HepG2 (cell line): ENCODE measurements around the gene ARHGAP35. TPM values are rescaled to one million over a fixed set of nuclear protein-coding genes. Genes with fewer than 3 reads are reported as not detected.

ENCODE experiments used
- CEBPG ChIP-seq: IDR thresholded peaks from 2 replicates; pipeline ENCODE4 v1.6.1; 2016
- CREM ChIP-seq, 2 experiments: sonication (generic) in 1 of 2; formaldehyde crosslinking in 1 of 2; IDR thresholded peaks; 2 replicates each; pipeline versions ENCODE4 v1.4.0 to v1.6.1; 2016 to 2020; ENCODE audit warnings: antibody characterized with exemption in 1 of 2, mild to moderate bottlenecking in 1 of 2, missing genetic modification reagents in 1 of 2
- EED ChIP-seq: sonication (generic); formaldehyde crosslinking; IDR thresholded peaks from 2 replicates; pipeline ENCODE4 v1.5.0; 2020; ENCODE audit warnings: mild to moderate bottlenecking, missing genetic modification reagents
- GABPA ChIP-seq, 2 experiments: IDR thresholded peaks; 2 replicates each; pipeline ENCODE4 v1.6.1; 2011 to 2016; ENCODE audit warnings: low read depth in 2 of 2, low read length in 1 of 2, missing biosample characterization in 1 of 2, missing genetic modification characterization in 1 of 2
- HHEX ChIP-seq: IDR thresholded peaks from 2 replicates; pipeline ENCODE4 v1.6.1; 2016; ENCODE audit warnings: control low read depth
- HNRNPK ChIP-seq: fragments of 200-400 bp; formaldehyde crosslinking; IDR thresholded peaks from 2 replicates; pipeline ENCODE4 v1.6.1; 2018; ENCODE audit warnings: low read length, low read depth, moderate library complexity, mild to moderate bottlenecking; ENCODE audit not compliant: poor library complexity, severe bottlenecking
- MTF2 ChIP-seq: sonication (generic); formaldehyde crosslinking; IDR thresholded peaks from 2 replicates; pipeline ENCODE4 v1.5.0; 2020; ENCODE audit warnings: missing genetic modification reagents, borderline replicate concordance
- PPARG ChIP-seq: conservative IDR thresholded peaks from 2 replicates; pipeline ENCODE4 v1.6.1; 2016; ENCODE audit warnings: missing biosample characterization, missing genetic modification reagents
- RFXAP ChIP-seq: sonication (generic); formaldehyde crosslinking; IDR thresholded peaks from 2 replicates; pipeline ENCODE4 v1.4.0; 2020; ENCODE audit warnings: missing genetic modification reagents, borderline replicate concordance
- SPEN ChIP-seq: sonication (generic); formaldehyde crosslinking; IDR thresholded peaks from 2 replicates; pipeline ENCODE4 v1.5.1; 2020; ENCODE audit warnings: low read depth, mild to moderate bottlenecking, missing genetic modification reagents
- TARDBP ChIP-seq: sonication (generic); formaldehyde crosslinking; IDR thresholded peaks from 2 replicates; pipeline ENCODE4 v1.8.0; 2022; ENCODE audit warnings: mild to moderate bottlenecking, missing genetic modification reagents
- ZBTB7B ChIP-seq: sonication (generic); formaldehyde crosslinking; IDR thresholded peaks from 2 replicates; pipeline ENCODE4 v1.4.0; 2020; ENCODE audit warnings: missing genetic modification reagents
- ZC3H4 ChIP-seq: sonication (generic); formaldehyde crosslinking; IDR thresholded peaks from 2 replicates; pipeline ENCODE4 v1.4.0; 2020; ENCODE audit warnings: missing genetic modification reagents, borderline replicate concordance
- ZNF564 ChIP-seq: sonication (generic); formaldehyde crosslinking; IDR thresholded peaks from 2 replicates; pipeline ENCODE4 v1.8.1; 2023; ENCODE audit warnings: mild to moderate bottlenecking, missing genetic modification reagents
- ZNF567 ChIP-seq: sonication (generic); formaldehyde crosslinking; IDR thresholded peaks from 2 replicates; pipeline ENCODE4 v1.8.1; 2023; ENCODE audit warnings: mild to moderate bottlenecking, missing genetic modification reagents, borderline replicate concordance
- ZNF572 ChIP-seq: sonication (generic); formaldehyde crosslinking; IDR thresholded peaks from 2 replicates; pipeline ENCODE4 v1.5.1; 2020; ENCODE audit warnings: mild to moderate bottlenecking, missing genetic modification reagents
- ZNF672 ChIP-seq: sonication (generic); formaldehyde crosslinking; IDR thresholded peaks from 2 replicates; pipeline ENCODE4 v1.8.1; 2022; ENCODE audit warnings: missing genetic modification reagents
- polyA plus RNA-seq, 8 experiments: library from polyadenylated mRNA; depleted of rRNA in 3 of 8; stranded (reverse) in 7 of 8; unstranded in 1 of 8; fragments of >200 nt; fragmentation: Illumina TruSeq in 4 of 8; extraction: Trizol in 4 of 8; gene quantifications; 2 replicates each; pipeline versions ENCODE4 v1.2.1 to v1.2.3, GENCODE V29; 2011 to 2016; ENCODE audit warnings: low read depth in 4 of 8, missing spikeins in 1 of 8, mixed read lengths in 1 of 8; ENCODE audit not compliant: insufficient read depth in 1 of 8
- total RNA-seq, 5 experiments: library from RNA; depleted of rRNA; stranded (reverse); fragments of >200 nt; fragmentation: Illumina TruSeq; extraction: Trizol; gene quantifications; 2 replicates each; pipeline ENCODE4 v1.2.3, GENCODE V29; 2016; ENCODE audit warnings: low read depth in 1 of 5
- TF ChIP-seq, protein P1 (sequence below): sonication (generic); formaldehyde crosslinking; IDR thresholded peaks from 2 replicates; pipeline ENCODE4; 2020; ENCODE audit warnings: missing genetic modification reagents, mild to moderate bottlenecking, borderline replicate concordance
- TF ChIP-seq, protein P2 (sequence below): sonication (generic); formaldehyde crosslinking; IDR thresholded peaks from 2 replicates; pipeline ENCODE4 v1.5.0; 2020; ENCODE audit warnings: mild to moderate bottlenecking, missing genetic modification reagents, borderline replicate concordance
- TF ChIP-seq, protein P3 (sequence below): IDR thresholded peaks from 2 replicates; pipeline ENCODE4 v1.6.1; 2018; ENCODE audit warnings: missing genetic modification reagents, mild to moderate bottlenecking, missing compliant biosample characterization

ARHGAP35 gene
- total and polyA plus RNA-seq, 2 of the 13 experiments (the other 11 are each of a cell fraction or from before 2014, with no cell fraction given): 30.1 to 30.2 TPM

DNA sequence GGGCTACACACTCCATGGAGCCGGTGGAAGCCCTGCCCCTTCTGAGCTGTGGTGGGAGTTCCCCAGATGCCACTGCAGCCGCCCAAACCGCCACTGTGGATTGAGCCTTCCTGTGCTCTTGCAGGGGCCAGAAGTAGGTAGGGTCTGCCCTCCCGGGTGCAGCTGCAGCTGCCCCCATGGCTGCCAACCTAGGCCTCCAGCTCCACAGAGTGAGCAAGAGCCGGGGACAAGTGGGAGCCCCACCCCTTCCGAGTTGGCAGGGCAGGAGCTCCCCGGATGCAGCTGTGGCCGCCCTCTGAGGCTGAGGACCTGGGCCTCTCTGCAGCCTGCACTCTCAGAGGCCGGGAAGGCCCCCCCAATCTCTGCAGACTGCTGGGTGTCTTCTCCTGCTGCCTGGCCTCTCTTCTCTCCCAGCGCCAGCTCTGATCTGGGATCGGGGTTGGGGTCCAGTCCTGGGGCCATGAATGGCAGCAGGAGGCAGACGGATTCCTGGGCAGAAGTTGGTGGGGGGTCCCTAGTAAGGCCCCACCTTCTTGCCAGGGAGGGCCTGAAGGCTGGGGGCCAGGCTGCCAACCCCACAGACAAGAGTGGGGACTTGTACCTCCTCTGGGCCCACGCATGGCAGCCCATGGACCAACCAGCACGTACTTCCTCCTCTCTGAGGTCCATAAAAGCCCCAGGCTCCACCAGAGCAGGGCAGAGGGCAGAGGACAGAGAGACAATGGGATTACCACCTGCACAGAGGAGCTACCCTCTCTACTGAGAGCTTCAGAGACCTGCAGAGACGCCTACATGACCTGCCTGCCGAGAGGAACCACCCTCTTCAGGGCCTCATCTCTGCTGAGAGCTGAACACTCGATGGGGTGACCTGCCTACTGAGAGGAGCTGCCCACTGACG is 39.0 kb upstream of the ARHGAP35 start (continued):
- TF ChIP-seq, protein P1, sequence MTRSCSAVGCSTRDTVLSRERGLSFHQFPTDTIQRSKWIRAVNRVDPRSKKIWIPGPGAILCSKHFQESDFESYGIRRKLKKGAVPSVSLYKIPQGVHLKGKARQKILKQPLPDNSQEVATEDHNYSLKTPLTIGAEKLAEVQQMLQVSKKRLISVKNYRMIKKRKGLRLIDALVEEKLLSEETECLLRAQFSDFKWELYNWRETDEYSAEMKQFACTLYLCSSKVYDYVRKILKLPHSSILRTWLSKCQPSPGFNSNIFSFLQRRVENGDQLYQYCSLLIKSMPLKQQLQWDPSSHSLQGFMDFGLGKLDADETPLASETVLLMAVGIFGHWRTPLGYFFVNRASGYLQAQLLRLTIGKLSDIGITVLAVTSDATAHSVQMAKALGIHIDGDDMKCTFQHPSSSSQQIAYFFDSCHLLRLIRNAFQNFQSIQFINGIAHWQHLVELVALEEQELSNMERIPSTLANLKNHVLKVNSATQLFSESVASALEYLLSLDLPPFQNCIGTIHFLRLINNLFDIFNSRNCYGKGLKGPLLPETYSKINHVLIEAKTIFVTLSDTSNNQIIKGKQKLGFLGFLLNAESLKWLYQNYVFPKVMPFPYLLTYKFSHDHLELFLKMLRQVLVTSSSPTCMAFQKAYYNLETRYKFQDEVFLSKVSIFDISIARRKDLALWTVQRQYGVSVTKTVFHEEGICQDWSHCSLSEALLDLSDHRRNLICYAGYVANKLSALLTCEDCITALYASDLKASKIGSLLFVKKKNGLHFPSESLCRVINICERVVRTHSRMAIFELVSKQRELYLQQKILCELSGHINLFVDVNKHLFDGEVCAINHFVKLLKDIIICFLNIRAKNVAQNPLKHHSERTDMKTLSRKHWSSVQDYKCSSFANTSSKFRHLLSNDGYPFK: peak; percentile 70
- TF ChIP-seq MTF2 (CRISPR knock-in tag) (0 out of 2 replicates have a peak, but pooled peaks have one; percentile 20), CEBPG (CRISPR knock-in tag) (no peak), HNRNPK (no peak), RFXAP (CRISPR knock-in tag) (peak; percentile 14; the same call in 1 of the 2 replicates), ZBTB7B (CRISPR knock-in tag) (no peak), HHEX (no peak), ZNF572 (CRISPR knock-in tag) (no peak), EED (CRISPR knock-in tag) (0 out of 2 replicates have a peak, but pooled peaks have one; percentile 3), PPARG (CRISPR knock-in tag) (peak; percentile 45; the same call in 1 of the 2 replicates), ZNF672 (CRISPR knock-in tag) (no peak), TARDBP (CRISPR knock-in tag) (0 out of 2 replicates have a peak, but pooled peaks have one; percentile 41), ZNF567 (CRISPR knock-in tag) (0 out of 2 replicates have a peak, but pooled peaks have one; percentile 3), ZNF564 (peak; percentile 53; the same call in 1 of the 2 replicates), SPEN (peak; percentile 2; the same call in 1 of the 2 replicates), GABPA (IDR thresholded peaks at IDR 0.05; ENCODE audit: low read depth, low read length) (no peak), GABPA (CRISPR knock-in tag; IDR thresholded peaks at IDR 0.05; ENCODE audit: low read depth) (0 out of 2 replicates have a peak, but pooled peaks have one; percentile 20), ZC3H4 (CRISPR knock-in tag) (no peak), CREM (IDR thresholded peaks at IDR 0.05) (no peak), CREM (CRISPR knock-in tag; IDR thresholded peaks at IDR 0.05) (no peak)
- TF ChIP-seq, protein P2, sequence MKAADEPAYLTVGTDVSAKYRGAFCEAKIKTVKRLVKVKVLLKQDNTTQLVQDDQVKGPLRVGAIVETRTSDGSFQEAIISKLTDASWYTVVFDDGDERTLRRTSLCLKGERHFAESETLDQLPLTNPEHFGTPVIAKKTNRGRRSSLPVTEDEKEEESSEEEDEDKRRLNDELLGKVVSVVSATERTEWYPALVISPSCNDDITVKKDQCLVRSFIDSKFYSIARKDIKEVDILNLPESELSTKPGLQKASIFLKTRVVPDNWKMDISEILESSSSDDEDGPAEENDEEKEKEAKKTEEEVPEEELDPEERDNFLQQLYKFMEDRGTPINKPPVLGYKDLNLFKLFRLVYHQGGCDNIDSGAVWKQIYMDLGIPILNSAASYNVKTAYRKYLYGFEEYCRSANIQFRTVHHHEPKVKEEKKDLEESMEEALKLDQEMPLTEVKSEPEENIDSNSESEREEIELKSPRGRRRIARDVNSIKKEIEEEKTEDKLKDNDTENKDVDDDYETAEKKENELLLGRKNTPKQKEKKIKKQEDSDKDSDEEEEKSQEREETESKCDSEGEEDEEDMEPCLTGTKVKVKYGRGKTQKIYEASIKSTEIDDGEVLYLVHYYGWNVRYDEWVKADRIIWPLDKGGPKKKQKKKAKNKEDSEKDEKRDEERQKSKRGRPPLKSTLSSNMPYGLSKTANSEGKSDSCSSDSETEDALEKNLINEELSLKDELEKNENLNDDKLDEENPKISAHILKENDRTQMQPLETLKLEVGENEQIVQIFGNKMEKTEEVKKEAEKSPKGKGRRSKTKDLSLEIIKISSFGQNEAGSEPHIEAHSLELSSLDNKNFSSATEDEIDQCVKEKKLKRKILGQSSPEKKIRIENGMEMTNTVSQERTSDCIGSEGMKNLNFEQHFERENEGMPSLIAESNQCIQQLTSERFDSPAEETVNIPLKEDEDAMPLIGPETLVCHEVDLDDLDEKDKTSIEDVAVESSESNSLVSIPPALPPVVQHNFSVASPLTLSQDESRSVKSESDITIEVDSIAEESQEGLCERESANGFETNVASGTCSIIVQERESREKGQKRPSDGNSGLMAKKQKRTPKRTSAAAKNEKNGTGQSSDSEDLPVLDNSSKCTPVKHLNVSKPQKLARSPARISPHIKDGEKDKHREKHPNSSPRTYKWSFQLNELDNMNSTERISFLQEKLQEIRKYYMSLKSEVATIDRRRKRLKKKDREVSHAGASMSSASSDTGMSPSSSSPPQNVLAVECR (CRISPR knock-in tag): peak; percentile 18; the same call in 1 of the 2 replicates
- TF ChIP-seq, protein P3, sequence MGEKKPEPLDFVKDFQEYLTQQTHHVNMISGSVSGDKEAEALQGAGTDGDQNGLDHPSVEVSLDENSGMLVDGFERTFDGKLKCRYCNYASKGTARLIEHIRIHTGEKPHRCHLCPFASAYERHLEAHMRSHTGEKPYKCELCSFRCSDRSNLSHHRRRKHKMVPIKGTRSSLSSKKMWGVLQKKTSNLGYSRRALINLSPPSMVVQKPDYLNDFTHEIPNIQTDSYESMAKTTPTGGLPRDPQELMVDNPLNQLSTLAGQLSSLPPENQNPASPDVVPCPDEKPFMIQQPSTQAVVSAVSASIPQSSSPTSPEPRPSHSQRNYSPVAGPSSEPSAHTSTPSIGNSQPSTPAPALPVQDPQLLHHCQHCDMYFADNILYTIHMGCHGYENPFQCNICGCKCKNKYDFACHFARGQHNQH (CRISPR knock-in tag): no peak
